Limb (tissue), 2 donors: ENCODE data around the gene ABR.
"Not testable (repeated sequence)": the region's sequence is repeated elsewhere in the genome, so short reads cannot be mapped to it uniquely, and the experiment has no call there.

Experiments
- DNase-seq, 2 donors: peaks; one replicate each; pipeline ENCODE4 v3.0.0-alpha.2; 2016; ENCODE audit errors: extremely low spot score in 2 of 2

ABR gene

DNA sequence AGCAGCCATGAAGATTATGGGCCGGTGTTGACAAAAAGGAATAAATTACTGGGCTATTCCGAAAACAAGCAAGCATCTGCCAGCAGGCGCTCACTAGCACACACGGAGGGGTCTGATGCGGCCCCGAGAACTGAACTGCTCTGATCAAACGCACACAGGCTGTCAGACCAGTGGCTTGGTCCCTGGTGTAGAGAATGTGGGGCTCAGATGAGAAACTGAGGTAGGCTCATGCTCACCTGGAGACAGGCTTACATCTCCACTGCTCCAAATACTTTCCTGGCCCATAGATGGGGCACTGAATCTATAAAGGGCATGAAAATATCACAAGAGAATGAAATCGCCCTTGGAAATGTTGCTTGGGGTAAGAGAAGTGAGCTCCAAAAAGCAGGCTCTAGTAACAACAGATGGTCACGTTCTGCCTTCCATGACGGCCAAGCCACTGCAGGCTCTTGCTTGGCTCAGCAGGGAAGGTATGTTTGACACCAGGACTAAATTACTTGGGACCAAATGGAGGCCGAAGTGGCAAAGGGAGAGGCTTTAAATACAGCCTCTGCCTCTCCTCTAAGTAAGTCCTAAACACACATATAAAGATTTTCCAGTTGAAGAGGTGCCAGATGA, 5.4 kb downstream of the ABR start:
- no peak for DNase-seq

DNA sequence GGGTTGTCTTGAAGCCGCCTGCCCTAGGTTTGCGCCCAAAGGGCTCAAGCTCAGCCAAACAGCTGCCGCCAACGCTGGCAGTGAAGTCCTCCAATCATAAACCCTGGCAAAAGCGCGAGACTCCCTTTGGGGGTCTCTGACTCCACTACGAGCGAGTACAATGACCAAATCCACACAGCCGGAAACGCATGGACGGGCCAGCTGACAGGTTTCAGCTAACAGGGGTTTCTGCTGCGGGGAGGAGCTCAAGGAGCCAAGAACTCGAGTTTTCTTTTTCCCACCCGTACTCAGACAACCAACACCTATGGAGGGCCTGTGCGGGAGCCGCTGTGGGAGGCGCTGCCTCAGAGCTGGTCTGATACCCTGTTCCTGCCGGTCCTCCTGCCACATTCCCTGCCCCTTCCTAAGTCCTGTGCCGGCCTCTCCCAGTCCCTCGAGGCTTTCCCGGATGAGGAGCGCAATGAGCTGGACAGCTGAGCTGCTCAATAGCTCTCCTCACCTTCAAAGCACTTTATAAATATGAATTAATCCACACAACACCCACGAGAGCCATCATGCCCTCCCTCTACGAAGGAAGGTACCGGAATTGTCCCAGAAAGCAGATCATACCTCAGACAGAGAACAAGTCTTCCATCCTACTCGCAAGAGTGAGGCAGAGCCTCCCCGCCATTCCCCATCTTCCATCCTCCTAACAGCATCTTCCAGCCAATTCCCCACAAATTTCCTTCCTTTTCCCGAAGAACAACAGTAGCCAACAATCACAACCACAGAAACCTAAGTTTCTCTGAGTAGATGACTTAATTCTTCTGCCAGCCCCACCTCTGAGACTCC, 6.1 kb downstream of the ABR start:
- DNase-seq, result no peak

DNA sequence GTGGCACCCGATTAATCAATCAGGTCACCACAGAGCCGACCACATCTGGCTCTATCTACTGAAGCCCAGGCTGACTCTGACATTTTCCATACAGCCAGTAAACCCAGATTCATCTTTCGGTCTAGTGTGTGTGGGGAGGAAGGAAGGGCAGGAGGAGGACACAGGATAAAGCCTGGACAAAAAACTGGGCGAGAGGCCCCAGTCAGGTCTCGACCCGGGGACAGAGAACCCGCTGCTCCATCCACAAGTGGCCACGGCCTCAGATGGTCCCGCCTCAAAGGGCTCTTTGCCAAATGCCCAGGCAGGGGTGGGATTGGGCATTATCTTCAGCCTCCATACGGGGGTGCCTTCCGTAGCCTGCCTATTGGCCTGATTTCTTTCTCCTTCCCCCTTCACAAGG, 7.8 kb downstream of the ABR start:
- DNase-seq, result no peak

DNA sequence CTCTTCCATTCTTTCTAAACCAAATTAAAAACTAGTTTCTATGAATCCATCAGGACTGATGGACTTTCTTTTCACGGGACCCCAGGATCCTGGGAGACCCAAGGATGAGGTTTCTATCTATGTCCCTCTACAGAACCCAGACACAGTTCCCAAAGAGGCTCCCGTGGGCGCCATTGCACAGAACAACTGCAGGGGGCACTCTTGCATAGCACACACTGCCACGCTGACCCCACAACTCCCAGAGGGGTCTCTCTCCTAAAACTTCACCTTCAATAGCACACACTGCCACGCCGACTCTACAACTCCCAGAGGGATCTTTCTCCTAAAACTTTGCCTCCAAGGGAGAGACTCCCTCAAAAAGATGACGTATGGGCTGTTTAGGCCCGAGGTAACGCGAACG, 9.0 kb downstream of the ABR start:
- DNase-seq, result no peak

DNA sequence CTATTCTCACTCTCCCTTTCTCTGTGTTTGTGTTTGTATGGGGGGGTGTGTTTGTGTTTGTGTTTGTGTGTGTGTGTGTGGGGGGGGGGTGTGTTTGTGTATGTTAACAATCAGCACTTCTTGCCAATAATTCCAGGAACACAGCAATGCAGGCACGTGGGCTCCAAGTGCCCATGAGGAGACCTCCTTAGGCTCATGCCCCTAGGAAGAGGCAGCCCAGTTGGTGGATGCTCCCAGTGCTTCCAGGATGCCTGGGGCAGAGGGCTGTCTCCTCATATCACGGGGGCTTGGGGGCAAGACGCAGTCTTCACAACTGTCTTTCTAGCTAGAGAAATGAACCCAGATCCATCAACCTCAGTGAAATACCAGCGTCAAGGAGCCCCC, 9.9 kb downstream of the ABR start:
- no peak for DNase-seq

DNA sequence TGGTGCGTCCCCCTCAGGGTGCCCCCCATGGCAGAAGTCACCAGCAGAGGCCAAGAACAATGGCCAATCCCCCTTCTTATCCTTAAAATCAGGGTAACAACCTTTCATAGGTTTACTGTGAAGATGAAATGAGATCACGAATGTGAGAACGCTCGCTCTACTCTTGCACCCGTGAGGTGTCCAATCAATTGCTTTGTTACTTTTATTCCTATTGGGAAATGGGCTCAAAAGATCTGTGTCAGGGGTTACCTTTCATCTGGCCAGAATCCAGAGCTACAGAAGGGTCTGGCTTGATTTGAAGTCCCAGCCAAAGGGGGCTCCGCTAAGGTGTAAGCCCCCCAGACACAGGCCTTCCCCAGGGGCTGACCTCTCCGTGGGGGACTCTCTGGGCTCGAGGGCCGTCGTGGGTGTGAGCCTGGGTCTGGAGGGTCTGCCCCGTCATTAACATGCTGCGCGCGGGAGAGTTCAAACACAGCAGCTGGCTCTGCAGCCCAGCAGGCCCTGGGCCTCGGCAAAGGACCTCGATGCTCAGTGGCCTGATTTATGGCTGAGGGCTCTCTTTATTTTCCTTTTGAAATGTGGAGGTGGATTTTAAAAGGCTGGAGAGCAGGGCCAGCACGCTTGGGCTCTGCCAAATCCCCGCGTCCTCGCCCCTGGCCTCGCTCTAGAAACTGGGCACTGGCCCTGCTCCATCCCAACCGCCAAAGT, 10.4 kb downstream of the ABR start:
- no peak for DNase-seq

DNA sequence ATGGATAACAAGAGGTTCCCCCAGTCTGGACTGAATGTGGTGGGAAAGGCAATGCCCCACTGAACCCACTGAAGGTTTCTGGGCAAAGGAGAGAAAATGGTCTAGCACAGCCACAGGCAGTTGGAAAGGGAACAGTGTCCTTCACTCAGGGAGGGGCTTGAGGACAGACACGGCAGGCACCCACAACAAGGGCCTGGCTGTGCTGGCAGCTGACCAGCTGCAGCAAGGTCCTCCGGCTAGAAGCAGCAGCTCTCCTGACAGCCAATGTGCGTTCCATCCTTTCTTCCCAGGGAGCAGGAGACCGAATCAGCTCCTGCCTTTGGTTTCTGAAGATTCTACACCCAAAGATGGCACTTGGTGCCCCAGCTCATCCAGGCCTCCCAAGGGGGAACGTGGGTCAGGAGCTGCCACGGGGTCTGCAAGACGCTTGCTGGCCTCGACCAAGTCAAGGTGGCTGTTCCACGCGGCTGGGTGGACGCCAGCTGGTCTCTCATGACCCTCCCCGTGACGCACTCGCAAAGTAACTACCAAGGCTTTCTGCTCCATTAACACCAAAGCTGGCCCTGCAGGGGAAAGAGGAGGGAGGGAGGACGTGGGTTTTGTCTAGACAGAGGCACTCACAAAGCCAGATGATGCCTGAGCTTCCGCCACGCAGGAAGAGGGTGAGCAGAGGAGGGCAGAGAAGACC, 11.1 kb downstream of the ABR start:
- DNase-seq, result peak in 1 of 2 donors; percentile 73

DNA sequence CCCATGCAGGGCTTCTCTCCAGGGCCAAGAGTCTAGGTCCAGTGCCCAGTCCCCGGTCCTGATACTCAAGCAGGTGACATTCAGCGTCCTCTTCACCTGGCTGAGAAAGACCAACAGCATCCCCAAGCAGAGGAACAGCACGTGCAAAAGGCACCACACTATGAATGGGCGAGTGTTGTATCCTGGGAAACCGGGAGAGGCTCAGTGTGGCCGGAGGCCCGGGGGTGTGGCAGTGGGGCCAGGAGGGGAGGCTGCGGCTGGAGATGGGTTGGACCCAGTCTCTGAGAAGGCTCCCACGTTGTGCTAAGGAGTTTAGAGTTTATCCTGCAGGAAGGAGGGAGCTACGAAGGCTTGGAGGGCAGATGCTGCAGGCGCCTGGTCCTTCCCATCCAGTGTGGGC, 13.5 kb downstream of the ABR start:
- no peak for DNase-seq

DNA sequence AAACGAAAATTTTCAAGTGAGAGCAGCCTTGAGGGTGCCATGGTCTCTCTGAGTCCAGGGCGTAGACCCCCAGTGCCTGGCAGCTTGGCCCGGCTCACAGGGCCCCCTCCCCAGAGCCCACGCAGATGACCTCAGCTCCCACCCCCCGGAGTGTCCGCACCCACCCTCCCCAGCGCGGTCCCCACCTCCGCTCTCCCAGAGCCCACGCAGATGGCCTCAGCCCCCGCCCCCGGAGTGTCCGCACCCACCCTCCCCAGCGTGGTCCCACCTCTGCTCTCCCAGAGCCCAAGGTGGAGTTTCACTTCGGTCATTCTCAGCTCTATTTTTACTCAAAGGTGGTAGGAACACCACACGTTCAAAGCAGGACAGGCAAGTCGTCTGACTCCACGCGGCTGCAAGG, 13.9 kb downstream of the ABR start:
- DNase-seq, result no peak

DNA sequence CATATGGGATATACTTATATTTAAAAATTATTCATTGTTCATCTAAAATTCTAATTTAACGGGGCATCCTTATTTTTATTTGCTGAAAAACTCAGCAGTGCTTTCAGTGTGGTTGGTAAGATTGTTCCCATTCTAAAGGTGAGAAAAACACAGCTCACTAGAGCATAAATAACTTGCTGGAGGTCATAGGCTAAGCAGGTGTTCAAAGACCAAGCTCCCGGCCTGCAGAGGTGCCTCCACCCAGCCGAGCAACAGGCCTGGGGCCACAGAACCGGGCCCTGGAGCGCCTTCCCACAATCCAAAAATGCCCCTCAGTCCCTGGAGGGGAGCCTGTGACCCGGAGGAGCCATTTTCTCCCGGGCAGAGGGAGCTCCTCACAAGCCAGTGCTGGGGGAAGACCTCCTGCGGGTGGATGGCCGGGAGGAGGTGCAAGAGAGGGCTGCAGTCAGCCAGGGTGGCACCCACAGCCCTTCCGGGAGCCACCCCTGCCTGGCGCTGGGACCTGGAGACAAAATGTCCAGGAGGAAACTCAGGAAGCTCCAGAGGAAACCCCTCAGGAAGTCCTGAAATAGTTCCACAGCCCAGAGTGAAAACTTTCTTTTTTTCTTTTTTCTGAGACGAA, 14.7 kb downstream of the ABR start:
- DNase-seq, result no peak

DNA sequence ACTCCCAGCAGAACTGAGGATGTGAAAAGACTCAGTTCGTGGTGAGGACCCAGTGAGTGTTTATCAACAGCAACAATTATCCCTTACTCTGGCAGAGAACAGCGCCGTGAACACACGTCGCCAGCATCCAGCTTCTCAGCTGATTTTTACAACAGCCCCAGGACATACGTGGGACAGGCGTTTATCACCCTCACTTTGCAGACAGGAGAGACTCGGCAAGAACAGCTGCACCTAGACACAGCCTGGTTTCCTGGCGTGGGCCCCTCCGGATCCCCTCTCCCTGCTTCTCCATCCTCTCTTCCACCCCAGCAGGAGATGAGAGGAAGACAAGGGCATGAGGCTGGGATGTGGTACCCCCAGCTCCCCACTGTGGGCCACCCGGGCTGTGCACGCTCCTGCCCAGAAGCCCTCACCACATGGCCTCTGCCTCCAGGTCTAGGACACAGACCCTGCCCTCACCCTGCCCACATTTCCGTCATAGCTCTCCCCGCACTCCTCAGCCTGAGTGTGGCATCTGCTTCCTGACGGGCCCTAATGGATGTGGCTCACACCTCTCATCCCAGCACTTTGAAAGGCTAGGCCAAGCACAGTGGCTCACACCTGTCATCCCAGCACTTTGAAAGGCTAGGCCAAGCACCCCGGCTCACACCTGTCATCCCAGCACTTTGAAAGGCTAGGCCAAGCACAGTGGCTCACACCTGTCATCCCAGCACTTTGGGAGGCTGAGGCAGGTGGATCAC, 17.5 kb downstream of the ABR start:
- DNase-seq, result no peak

DNA sequence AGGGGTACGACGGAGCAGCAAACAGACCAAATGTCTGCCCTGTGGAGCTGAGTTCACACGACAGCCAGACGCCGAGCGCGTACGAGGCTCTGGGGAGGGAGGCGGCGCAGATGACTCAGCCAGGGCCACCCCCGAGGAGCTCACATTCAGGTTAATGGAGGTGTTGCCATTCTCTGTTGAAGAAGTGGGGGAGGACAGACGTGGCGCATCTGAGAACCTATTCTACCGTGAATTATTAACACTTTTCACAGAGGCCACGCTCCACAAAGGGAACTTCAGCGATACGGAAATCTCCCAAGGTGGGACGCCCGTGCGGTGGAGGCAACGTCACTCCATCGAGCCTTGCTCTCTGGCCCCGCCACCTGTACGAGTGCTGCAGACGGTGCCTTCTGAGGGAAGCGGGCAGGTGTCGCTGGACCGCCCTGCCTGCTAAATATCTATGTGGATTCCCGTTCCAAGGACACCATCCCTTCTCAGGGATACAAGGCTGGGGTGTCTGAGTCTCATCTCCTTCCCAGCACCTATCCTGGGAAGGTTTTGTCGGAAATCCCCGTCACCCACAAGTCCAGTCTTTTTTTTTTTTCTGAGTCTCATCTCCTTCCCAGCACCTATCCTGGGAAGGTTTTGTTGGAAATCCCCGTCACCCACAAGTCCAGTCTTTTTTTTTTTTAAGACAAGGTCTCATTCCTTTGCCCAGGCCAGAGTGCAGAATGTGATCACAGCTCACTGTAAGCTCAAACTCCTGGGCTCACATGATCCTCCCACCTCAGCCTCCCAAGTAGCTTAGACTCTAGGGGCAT, 19.0 kb downstream of the ABR start:
- DNase-seq, result no peak

DNA sequence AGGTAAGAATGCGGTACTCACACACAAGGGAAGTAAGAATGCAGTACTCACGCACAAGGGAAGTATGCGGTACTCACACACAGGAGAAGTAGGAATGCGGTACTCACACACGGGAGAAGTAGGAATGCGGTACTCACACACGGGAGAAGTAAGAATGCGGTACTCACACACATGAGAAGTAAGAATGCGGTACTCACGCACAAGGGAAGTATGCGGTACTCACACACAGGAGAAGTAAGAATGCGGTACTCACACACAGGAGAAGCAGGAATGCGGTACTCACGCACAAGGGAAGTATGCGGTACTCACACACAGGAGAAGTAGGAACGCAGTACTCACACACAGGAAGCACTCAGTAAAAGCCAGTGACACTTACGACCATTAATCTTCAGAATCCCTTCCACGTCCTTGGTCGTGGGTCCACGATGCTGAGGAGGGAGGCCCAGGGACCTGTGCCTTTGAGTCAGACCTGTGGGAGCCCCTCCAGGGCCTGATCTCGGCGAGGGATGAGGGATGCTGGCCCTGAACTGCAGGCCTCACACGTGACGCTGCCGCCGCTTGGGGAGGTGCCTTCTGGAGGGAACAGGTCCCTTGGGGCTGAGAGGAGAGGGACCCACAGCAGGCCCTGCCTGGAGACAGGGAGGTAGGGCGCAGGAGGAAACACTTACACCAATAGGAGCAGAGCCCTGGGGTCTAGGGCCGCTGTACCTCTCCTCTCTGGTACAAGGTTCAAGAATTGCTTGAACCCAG, 20.2 kb downstream of the ABR start:
- DNase-seq, result no peak

DNA sequence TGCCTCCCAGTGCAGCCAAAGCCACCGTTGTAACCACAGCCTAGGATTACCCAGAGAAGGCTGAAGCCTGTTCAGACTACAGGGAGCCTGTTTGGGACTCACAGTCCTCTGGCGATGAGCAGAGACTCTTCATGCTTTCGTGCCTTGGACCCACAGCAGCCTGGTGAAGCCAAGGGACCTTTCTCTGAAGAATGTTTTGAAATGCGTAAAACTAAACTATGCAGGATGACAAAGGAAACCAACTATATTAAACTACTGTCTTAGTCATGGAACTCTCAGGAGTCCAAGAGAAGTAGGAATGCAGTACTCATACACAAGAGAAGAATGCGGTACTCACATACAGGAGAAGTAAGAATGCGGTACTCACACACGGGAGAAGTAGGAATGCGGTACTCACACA, 20.9 kb downstream of the ABR start:
- DNase-seq, result no peak

DNA sequence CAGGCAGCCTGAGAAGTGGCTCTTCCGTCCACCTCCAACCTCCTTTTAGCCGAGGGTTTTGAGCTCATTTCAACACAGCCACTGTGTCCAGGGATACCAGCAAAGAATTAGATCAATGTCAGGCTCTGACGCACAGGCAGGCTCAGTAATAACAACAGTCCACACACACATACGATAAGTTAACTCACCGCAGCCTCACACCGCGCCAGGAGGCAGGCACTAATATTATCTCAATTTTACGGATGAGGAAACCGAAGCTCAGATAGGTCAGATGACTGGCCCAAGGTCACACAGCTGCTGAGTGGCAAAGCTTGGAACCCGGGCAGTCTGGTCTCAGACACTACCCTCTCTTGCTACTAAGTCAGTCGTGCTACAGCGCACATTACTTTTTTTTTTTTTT, 22.9 kb downstream of the ABR start:
- DNase-seq, result no peak

DNA sequence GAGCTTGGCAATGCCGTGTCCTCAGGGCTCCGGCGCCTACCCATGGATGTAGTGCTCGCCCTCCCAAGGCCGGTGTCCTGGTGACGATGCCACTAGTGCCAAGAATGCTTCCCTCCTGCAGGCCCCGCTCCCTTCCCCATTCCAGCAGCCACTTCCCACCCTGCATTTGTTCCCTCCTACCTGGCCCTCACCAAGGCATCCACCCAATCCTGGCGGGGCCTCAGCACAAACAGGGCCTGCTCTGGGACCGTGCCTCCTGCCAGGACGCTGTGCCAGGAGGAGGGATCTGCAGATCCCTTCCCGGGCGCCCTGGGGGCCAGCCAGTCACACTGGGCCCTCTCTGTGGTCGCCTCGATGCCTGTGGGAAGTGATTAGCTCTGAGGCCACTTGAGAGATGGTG, 25.1 kb downstream of the ABR start:
- no peak for DNase-seq

DNA sequence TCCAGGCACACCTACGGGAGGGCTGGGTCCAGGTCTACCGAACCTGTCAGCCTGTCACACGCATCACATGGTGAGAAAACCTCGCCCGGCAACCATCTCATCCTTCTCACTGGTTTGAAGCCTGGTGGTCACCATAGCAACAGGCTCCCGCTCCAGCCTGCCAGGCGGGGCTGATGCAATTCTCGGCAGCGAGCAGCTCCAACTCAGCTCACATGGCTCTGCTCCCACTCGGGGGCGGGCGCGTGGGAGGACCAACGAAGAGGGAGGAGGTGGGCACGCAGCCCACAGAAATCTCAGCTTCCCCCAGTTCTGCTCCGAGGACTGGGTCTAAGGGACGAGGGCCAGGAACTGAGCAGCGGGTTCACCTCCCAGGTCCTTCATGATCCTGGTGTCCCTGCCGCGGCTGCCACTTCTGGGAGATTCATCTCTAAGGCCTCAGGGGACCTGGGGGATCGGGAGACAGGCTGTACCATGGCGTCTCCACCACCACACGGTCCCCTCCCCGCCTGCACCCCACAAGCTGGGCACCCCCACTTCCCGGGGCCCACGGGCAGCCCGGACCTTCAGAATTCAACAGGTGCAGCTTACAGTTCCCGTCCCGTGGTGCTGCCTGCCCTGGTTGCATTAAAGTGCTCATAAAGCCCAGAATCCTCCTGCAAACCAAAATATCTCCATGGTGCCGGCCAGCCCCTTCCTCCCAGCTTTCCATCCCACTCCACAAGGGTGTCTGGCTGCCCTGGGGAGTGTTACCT, 25.8 kb downstream of the ABR start:
- peak in 1 of 2 donors; percentile 79 for DNase-seq

DNA sequence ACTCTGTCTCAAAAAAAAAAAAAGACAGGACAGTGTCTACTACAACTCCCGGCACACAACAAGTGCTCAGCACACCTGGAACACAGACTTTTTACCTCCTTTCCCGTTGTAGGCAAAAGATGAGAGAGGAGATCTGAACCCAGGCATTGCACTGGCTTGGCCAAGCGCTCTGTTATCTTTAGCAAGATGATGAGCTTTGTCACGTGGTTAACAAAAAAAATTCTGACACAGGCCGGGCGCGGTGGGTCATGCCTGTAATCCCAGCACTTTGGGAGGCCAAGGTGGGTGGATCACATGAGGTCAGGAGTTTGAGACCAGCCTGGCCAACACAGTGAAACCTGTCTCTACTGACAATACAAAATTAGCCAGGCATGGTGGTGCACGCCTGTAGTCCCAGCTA, 27.2 kb downstream of the ABR start:
- DNase-seq, result not testable (repeated sequence)
